MCF 10A (cell line): ENCODE results near the gene SYT14. TPM values are rescaled to one million over a fixed set of nuclear protein-coding genes. Genes with fewer than 3 reads are reported as not detected.

ENCODE experiments used
- BruUV-seq: library from RNA; stranded (reverse); fragments of 400-500 nt; replicated peaks from 2 replicates; lab custom pipeline; 2021; lab: Mats Ljungman, UMichigan
- CTCF ChIA-PET: fragments of 300-600 bp; sonication (Branson Sonifier 250); formaldehyde crosslinking; extraction: SDS; loops from one replicate; lab custom pipeline; 2021; ENCODE audit warnings: antibody characterized with exemption, inconsistent platforms; lab: Yijun Ruan, JAX
- POLR2A ChIA-PET: fragments of 300-600, 350-650 bp; sonication (Branson Sonifier 250); formaldehyde crosslinking; extraction: SDS; loops from one replicate; lab custom pipeline; 2020; ENCODE audit warnings: antibody characterized with exemption, inconsistent platforms; lab: Yijun Ruan, JAX
- DNase-seq: peaks from one replicate; pipeline ENCODE4 v3.0.0-alpha.2; 2018; ENCODE audit not compliant: unreplicated experiment
- H3K27ac Mint-ChIP-seq: one replicate; pipeline ENCODE4 v1.8.0; 2022; ENCODE audit warnings: mild to moderate bottlenecking, low read depth, mixed read lengths; ENCODE audit not compliant: unreplicated experiment
- H3K27me3 Mint-ChIP-seq: one replicate; pipeline ENCODE4 v1.8.0; 2022; ENCODE audit warnings: mixed read lengths; ENCODE audit not compliant: insufficient read depth, unreplicated experiment
- H3K36me3 Mint-ChIP-seq: one replicate; pipeline ENCODE4 v1.8.0; 2022; ENCODE audit warnings: mild to moderate bottlenecking, moderate library complexity, mixed read lengths; ENCODE audit not compliant: insufficient read depth, unreplicated experiment
- H3K4me1 Mint-ChIP-seq: one replicate; pipeline ENCODE4 v1.8.0; 2022; ENCODE audit warnings: mixed read lengths; ENCODE audit not compliant: insufficient read depth, unreplicated experiment
- H3K4me3 Mint-ChIP-seq: one replicate; pipeline ENCODE4 v1.8.0; 2022; ENCODE audit warnings: mild to moderate bottlenecking, moderate library complexity, mixed read lengths; ENCODE audit not compliant: unreplicated experiment
- H3K9me3 Mint-ChIP-seq: one replicate; pipeline ENCODE4 v1.8.0; 2022; ENCODE audit warnings: mixed read lengths; ENCODE audit not compliant: unreplicated experiment
- intact Hi-C: fragments of 100-400 bp; cut with micrococcal nuclease; formaldehyde crosslinking; loops from 2 replicates; pipeline ENCODE4 v1.14.1; 2022
- total RNA-seq: library from RNA; stranded (reverse); gene quantifications from 2 replicates; pipeline ENCODE4 v1.2.3, GENCODE V29; 2022
- TF ChIP-seq, protein P1 (sequence below): fragments of 200-600 bp; IDR thresholded peaks from one replicate; pipeline ENCODE4 v1.8.0; 2022; ENCODE audit warnings: antibody characterized with exemption, mild to moderate bottlenecking; ENCODE audit not compliant: unreplicated experiment

SYT14 gene
- total RNA-seq, 1 experiment from 2014 or later = 0.79 TPM

DNA sequence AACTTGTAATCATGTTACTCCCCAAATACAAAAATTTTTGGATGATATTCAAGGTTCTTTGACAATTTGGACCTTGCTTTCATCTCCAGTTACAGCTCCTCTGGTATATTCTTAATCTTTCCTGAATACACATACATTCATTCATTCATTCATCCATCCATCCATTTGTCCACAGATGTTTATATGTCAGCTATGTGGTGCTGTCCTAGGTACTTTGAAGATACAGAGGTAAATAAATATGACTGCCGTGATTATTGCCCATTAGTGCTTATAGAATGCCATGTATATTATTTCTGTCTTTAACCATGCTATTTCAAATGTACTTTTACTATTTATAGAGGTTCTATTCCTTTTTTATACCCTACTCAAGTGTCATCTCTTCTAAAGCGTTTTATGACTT is 72.1 kb downstream of the SYT14 start:
- no peak overlapping the region for H3K4me3 Mint-ChIP-seq
- intact Hi-C loops = no loop called here

DNA sequence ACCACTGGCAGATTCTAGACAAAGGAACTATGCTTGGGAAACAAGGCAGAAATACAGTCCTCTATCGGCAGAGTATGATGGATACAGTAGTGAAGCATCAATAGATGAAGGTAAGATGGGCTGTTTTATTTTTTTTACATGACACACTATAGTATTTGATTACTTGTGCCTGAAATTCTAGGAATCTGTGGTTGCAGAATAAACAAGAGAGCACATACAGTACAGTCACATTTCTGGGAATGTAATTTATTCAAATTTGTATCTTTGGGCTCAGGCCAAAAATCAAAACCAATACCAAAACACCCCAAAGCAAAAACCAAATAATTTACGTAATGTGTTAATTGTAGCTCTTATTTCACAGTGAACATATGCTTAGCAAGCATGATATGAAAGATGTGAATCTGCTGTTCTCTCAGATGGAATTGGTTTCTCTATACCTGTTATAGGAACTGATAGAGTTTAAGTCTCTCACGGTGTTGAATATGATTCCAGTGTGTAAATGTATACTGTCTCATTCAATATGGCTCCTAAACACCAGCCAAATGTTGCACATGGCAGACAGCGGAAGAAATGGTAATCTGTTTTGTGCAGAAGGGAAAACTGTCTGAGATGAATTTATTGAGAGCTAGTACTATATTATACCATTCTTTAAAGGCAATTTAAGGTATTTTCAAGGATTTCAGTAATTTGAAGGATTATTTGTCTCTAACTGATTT is 83.3 kb downstream of the SYT14 start:
- Mint-ChIP-seq H3K27ac (no peak overlapping the region), H3K4me3 (no peak overlapping the region), H3K4me1 (no peaks in the 10 kb centered on the region), H3K36me3 (no peaks in the 10 kb centered on the region), H3K27me3 (peaks cover 17% of the 10 kb centered on the region), H3K9me3 (no peaks in the 10 kb centered on the region)
- ChIA-PET CTCF (interaction anchor here (0.6 to 0.7 kb wide), 4 partner anchors 44 to 415 kb away, joined by 3 to 4 read pairs (median 3); no protein-coding TSS in a partner anchor), POLR2A (interaction anchor here (0.6 to 0.7 kb wide), 2 partner anchors 63 to 249 kb away, joined by 3 read pairs; no protein-coding TSS in a partner anchor)
- no peak for DNase-seq
- intact Hi-C loops = no loop called here
- TF ChIP-seq, protein P1, sequence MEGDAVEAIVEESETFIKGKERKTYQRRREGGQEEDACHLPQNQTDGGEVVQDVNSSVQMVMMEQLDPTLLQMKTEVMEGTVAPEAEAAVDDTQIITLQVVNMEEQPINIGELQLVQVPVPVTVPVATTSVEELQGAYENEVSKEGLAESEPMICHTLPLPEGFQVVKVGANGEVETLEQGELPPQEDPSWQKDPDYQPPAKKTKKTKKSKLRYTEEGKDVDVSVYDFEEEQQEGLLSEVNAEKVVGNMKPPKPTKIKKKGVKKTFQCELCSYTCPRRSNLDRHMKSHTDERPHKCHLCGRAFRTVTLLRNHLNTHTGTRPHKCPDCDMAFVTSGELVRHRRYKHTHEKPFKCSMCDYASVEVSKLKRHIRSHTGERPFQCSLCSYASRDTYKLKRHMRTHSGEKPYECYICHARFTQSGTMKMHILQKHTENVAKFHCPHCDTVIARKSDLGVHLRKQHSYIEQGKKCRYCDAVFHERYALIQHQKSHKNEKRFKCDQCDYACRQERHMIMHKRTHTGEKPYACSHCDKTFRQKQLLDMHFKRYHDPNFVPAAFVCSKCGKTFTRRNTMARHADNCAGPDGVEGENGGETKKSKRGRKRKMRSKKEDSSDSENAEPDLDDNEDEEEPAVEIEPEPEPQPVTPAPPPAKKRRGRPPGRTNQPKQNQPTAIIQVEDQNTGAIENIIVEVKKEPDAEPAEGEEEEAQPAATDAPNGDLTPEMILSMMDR = no peak
- BruUV-seq = no TSS peak

More for the DNA sequence above, 72.1 kb downstream of the SYT14 start:
- no TSS peak for BruUV-seq
- H3K27me3 Mint-ChIP-seq = peaks cover 9% of the 10 kb centered on the region
- no peaks in the 10 kb centered on the region for H3K4me1 Mint-ChIP-seq
- ChIA-PET POLR2A (no interaction called here), CTCF (interaction anchor here (0.7 kb wide), 1 partner anchor 192 kb away, joined by 3 read pairs; no protein-coding TSS in a partner anchor)
- H3K36me3 Mint-ChIP-seq = no peaks in the 10 kb centered on the region
- TF ChIP-seq, protein P1 = no peak
- no peaks in the 10 kb centered on the region for H3K9me3 Mint-ChIP-seq
- no peak for DNase-seq
- no peak overlapping the region for H3K27ac Mint-ChIP-seq

DNA sequence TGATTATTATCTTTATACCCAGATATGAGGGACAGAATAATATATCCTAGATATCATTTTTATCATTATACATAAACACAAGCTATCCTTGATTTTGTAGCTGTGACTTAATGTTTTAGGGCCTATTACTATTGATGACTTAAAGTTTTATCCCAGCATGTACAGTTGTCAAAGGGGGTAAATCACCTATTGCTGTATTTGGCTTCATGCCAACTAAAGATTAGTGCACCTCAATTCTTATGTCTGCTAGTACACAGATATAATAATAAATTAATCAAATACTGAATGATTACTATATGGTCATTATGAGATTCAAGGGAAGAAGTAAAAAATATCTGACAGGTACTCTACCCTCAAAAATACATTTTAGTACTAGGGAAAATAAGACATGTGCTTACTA is 84.0 kb downstream of the SYT14 start:
- no peak for DNase-seq
- peaks cover 9% of the 10 kb centered on the region for H3K27me3 Mint-ChIP-seq
- CTCF ChIA-PET = interaction anchor here (0.6 kb wide), 2 partner anchors 45 to 385 kb away, joined by 3 read pairs; no protein-coding TSS in a partner anchor
- BruUV-seq = no TSS peak
- TF ChIP-seq, protein P1 = no peak
- H3K9me3 Mint-ChIP-seq = no peaks in the 10 kb centered on the region
- POLR2A ChIA-PET = interaction anchor here (0.7 kb wide), 1 partner anchor 1803 kb away, joined by 4 read pairs; no protein-coding TSS in a partner anchor
- intact Hi-C loops = no loop called here
- H3K27ac Mint-ChIP-seq = no peak overlapping the region
- H3K4me3 Mint-ChIP-seq = no peak overlapping the region
- no peaks in the 10 kb centered on the region for H3K4me1 Mint-ChIP-seq
- no peaks in the 10 kb centered on the region for H3K36me3 Mint-ChIP-seq

DNA sequence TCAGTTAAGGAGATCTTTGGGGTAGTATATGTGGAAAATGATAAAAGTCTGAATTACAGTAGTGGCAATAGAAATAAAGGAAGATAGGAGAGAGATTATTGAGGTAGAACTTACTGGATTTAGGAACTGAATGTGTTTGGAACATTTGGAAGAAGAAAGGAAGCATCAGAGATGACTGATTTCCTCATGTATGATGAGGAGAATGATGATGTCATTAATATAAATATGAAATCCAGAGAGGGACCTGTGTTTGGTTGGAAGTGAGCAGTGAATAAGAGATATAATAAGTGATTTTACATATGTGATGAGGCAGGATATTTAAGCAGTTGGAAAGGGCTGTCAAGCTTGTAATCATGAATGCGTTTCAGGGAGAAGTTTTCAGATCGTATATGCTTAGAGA is 86.3 kb downstream of the SYT14 start:
- intact Hi-C loops = no loop called here
- ChIA-PET POLR2A (interaction anchor here (0.7 kb wide), 1 partner anchor 18 kb away, joined by 3 read pairs; no protein-coding TSS in a partner anchor), CTCF (no interaction called here)
- Mint-ChIP-seq H3K4me1 (no peaks in the 10 kb centered on the region), H3K27ac (no peak overlapping the region), H3K9me3 (no peaks in the 10 kb centered on the region), H3K27me3 (peaks cover 22% of the 10 kb centered on the region), H3K4me3 (no peak overlapping the region), H3K36me3 (no peaks in the 10 kb centered on the region)
- TF ChIP-seq, protein P1 = no peak
- BruUV-seq = no TSS peak
- DNase-seq = no peak
